Naive B cell (primary cell): ENCODE measurements around the gene BLOC1S2. TPM values are rescaled to one million over a fixed set of nuclear protein-coding genes. Genes with fewer than 3 reads are reported as not detected.

Experiments used
- ATAC-seq, 2 donors: fragments of 150-1000 bp; cut with Tn5 transposase; 2 replicates each; pipeline ENCODE4 v1.10.0; 2021; ENCODE audit warnings: low read depth in 2 of 2, mild to moderate bottlenecking in 2 of 2, moderate library complexity in 2 of 2
- DNase-seq: peaks from one replicate; pipeline ENCODE4 v3.0.0; 2022
- H3K27ac Mint-ChIP-seq, 6 donors: one replicate each; pipeline ENCODE4 v1.8.0; 2020 to 2022; ENCODE audit warnings: mild to moderate bottlenecking in 6 of 6, mixed read lengths in 6 of 6, moderate library complexity in 5 of 6, inconsistent platforms in 2 of 6
- H3K27me3 Mint-ChIP-seq, 3 donors: one replicate each; pipeline ENCODE4 v1.8.0; 2021 to 2022; ENCODE audit warnings: mixed read lengths in 3 of 3, mild to moderate bottlenecking in 1 of 3
- H3K36me3 Mint-ChIP-seq, 2 donors: one replicate each; pipeline ENCODE4 v1.8.0; 2020 to 2022; ENCODE audit warnings: mixed read lengths in 2 of 2, inconsistent platforms in 1 of 2, mild to moderate bottlenecking in 1 of 2
- H3K4me1 Mint-ChIP-seq, 3 donors: one replicate each; pipeline ENCODE4 v1.8.0; 2020 to 2022; ENCODE audit warnings: mixed read lengths in 3 of 3, inconsistent platforms in 1 of 3, mild to moderate bottlenecking in 1 of 3, moderate library complexity in 1 of 3
- H3K4me3 Mint-ChIP-seq, 8 donors: one replicate each; pipeline ENCODE4 v1.8.0; 2020 to 2022; ENCODE audit warnings: mild to moderate bottlenecking in 8 of 8, mixed read lengths in 8 of 8, moderate library complexity in 8 of 8, inconsistent platforms in 2 of 8
- H3K9me3 Mint-ChIP-seq, 7 donors: one replicate each; pipeline ENCODE4 v1.8.0; 2020 to 2022; ENCODE audit warnings: mixed read lengths in 7 of 7, mild to moderate bottlenecking in 5 of 7, inconsistent platforms in 2 of 7, moderate library complexity in 1 of 7
- polyA plus RNA-seq, 6 donors: library from polyadenylated mRNA; unstranded; fragments of 300-500 nt; fragmentation: Illumina TruSeq; gene quantifications; one replicate each; pipeline ENCODE4 v1.2.3, GENCODE V29; 2021; ENCODE audit warnings: low read depth in 6 of 6

The BLOC1S2 gene
- polyA plus RNA-seq = 100 to 1,000 TPM; 254 to 374 (median 297) TPM

DNA sequence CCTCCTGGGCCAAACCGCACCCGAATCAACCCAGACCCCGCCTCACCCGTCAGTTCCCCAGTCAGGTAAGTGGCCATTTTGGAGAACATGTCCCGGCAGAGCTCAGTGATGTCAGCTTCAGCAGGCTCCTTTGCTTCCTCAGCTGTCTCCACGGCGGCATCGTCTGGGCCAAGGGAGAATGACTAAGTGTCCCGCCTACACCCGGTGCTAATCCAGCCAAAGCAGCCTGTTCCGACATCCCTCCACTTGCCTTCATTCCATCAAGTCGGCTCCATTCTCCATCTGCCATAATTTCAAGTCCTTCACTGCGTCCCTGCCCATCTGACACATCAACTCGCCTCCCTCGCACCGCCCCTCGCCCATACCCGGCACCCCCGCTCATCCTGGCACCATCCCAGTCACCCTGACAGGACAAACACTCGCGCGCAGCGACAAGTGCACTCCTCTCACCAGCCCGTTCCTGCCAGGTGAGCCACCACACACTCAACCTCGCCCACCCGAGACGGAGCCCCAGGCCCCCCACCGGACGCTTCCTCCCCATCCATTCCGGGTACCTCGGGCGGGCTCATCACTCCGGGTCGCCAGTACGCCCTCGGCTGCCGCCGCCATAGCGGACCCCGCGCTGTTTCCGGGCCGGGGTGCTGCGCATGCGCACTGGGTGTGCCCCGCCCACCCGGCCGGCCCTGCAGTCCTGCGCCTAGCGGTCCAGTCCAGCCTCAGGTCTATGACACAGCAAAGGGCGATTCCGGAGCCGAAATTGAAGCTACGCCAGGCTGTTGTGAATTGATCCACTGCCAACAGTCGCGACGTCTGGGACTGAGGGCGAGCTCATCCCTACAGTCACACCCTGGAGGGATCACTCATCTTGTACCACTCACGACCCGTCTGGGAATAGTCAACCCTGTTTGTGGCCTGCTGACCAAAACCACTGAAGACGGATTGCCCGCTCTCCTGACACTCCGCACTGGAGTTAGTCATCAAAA is at the start of gene BLOC1S2:
BLOC1S2 (minus strand) TSS at position 630 of the 983 bp plus-strand sequence; CDS start at position 609, 21 bp downstream.
- Mint-ChIP-seq H3K27ac (peak within 1 kb of the TSS; percentile 93 to 99 (median 98)), H3K36me3 (peaks cover 0 to 5% of the 10 kb centered on the region in 2 donors), H3K27me3 (peaks cover 0 to 2% (median 2%) of the 10 kb centered on the region in 3 donors), H3K9me3 (no peaks in the 10 kb centered on the region), H3K4me3 (peak within 1 kb of the TSS in 5 of 8 donors; percentile 97 to 100 (median 99)), H3K4me1 (peaks cover 25 to 38% (median 30%) of the 10 kb centered on the region in 3 donors)
- peak; percentile 88 for DNase-seq
- ATAC-seq = peak; percentile 76 to 78

GRCh38 chr10:100334762-100335161 is 48.3 kb upstream of the BLOC1S2 start:
- DNase-seq (no peak), ATAC-seq (no peak)
- H3K4me3 Mint-ChIP-seq = no peak overlapping the region
- H3K36me3 Mint-ChIP-seq = no peaks in the 10 kb centered on the region
- H3K9me3 Mint-ChIP-seq = no peaks in the 10 kb centered on the region
- peaks cover 15 to 17% (median 17%) of the 10 kb centered on the region in 3 donors for H3K4me1 Mint-ChIP-seq
- no peak overlapping the region for H3K27ac Mint-ChIP-seq
- peaks cover 11 to 46% (median 44%) of the 10 kb centered on the region in 3 donors for H3K27me3 Mint-ChIP-seq

- DNase-seq (no peak), ATAC-seq (no peak)
- Mint-ChIP-seq H3K36me3 (no peaks in the 10 kb centered on the region), H3K4me3 (no peak overlapping the region), H3K4me1 (peaks cover 7 to 10% (median 8%) of the 10 kb centered on the region in 3 donors), H3K27ac (peak overlapping the region in 1 of 6 donors; percentile 16), H3K27me3 (peaks cover 11 to 46% (median 44%) of the 10 kb centered on the region in 3 donors), H3K9me3 (no peaks in the 10 kb centered on the region)
These were observed 47.4 kb upstream of the BLOC1S2 start for GRCh38 chr10:100333661-100334440.

- H3K4me1 Mint-ChIP-seq = peaks cover 0 to 6% (median under 1%) of the 10 kb centered on the region in 3 donors
- DNase-seq (no peak), ATAC-seq (no peak)
- H3K27me3 Mint-ChIP-seq = peaks cover 11 to 46% (median 44%) of the 10 kb centered on the region in 3 donors
- H3K36me3 Mint-ChIP-seq = no peaks in the 10 kb centered on the region
- H3K9me3 Mint-ChIP-seq = no peaks in the 10 kb centered on the region
- H3K27ac Mint-ChIP-seq = peak overlapping the region in 2 of 6 donors; percentile 50 to 57
- no peak overlapping the region for H3K4me3 Mint-ChIP-seq
These were observed 46.6 kb upstream of the BLOC1S2 start for GRCh38 chr10:100333106-100333505.

DNA sequence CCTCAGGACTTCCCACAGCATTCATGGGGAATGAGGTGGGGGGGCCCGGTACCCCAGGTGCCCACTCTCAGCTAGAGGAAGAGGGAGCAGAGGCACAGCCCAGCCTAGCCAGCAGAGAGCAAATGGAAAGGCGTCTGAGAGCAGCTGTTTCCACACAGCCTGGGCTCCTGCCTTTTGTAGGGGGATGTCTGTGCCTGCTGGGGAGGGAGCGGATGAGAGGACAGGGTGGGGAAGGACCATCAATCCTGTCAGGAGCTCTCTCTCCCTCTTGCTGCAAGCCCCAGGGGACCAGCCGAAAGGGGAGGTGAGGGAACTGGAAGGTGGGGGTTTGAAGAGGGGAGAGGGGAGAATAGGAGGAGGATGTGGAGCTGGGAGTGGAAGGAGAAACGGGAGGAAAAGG is 43.6 kb upstream of the BLOC1S2 start, which contains the start of gene PKD2L1:
PKD2L1 (minus strand) TSS at position 150 of the 400 bp plus-strand sequence; CDS start at position 25, 125 bp downstream.
- H3K27ac Mint-ChIP-seq = peak within 1 kb of the TSS; percentile 54 to 95 (median 84)
- no peaks in the 10 kb centered on the region for H3K36me3 Mint-ChIP-seq
- H3K4me3 Mint-ChIP-seq = peak within 1 kb of the TSS in 1 of 8 donors; percentile 15
- peaks cover 18 to 28% (median 22%) of the 10 kb centered on the region in 3 donors for H3K4me1 Mint-ChIP-seq
- DNase-seq (no peak), ATAC-seq (no peak)
- peaks cover 11 to 46% (median 44%) of the 10 kb centered on the region in 3 donors for H3K27me3 Mint-ChIP-seq
- no peaks in the 10 kb centered on the region for H3K9me3 Mint-ChIP-seq

- Mint-ChIP-seq H3K4me3 (no peak overlapping the region), H3K9me3 (no peaks in the 10 kb centered on the region), H3K27me3 (peaks cover 10 to 29% (median 29%) of the 10 kb centered on the region in 3 donors), H3K27ac (peak overlapping the region in 5 of 6 donors; percentile 42 to 97 (median 95)), H3K36me3 (no peaks in the 10 kb centered on the region), H3K4me1 (peaks cover 21 to 31% (median 22%) of the 10 kb centered on the region in 3 donors)
- DNase-seq (no peak), ATAC-seq (no peak)
These were observed 41.7 kb upstream of the BLOC1S2 start for GRCh38 chr10:100328198-100328597.

GRCh38 chr10:100327718-100328009 is 41.2 kb upstream of the BLOC1S2 start:
- ATAC-seq (no peak), DNase-seq (no peak)
- no peaks in the 10 kb centered on the region for H3K36me3 Mint-ChIP-seq
- H3K9me3 Mint-ChIP-seq = no peaks in the 10 kb centered on the region
- H3K4me1 Mint-ChIP-seq = peaks cover 21 to 31% (median 22%) of the 10 kb centered on the region in 3 donors
- H3K4me3 Mint-ChIP-seq = peak overlapping the region in 1 of 8 donors; percentile 73
- H3K27me3 Mint-ChIP-seq = peaks cover 7 to 24% (median 23%) of the 10 kb centered on the region in 3 donors
- peak overlapping the region in 4 of 6 donors; percentile 95 to 98 (median 96) for H3K27ac Mint-ChIP-seq

DNA sequence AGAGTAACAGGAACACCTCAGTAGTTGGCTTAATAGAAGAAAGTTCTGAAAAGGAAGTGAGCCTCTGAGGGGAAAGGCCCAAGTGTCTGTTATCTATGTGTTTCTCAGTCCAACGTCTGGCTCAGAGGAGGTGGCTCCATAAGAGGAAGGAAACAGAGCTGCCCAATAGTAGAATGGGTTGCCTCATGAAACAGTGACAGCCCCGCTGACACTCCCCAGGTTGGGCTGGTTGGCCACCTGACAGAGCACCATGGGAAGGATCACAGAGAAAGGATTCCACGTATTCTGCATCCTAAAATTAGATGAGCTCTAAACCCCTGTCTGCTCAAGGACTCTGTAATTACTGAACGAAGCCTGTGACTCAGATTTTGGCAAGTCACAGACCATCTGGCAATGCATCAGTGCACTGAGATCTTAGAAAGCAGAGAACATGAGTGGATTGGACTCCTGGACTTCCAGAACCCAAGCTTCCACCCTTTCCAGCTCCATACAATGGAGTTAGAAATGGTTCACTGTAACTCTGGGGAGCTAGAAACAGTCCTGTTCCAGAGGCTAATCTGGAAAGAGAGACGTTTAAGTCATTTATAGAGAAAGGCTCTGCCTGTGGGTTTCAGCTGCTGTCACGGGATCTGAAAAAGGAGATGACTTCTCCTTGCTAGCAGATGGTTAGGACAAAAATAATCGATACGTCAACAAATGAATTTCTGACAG is 40.7 kb upstream of the BLOC1S2 start:
- H3K4me3 Mint-ChIP-seq = peak overlapping the region in 6 of 8 donors; percentile 33 to 81 (median 62)
- DNase-seq = peak; percentile 86
- H3K27ac Mint-ChIP-seq = peak overlapping the region; percentile 95 to 98 (median 96)
- peaks cover 21 to 31% (median 22%) of the 10 kb centered on the region in 3 donors for H3K4me1 Mint-ChIP-seq
- no peaks in the 10 kb centered on the region for H3K9me3 Mint-ChIP-seq
- no peaks in the 10 kb centered on the region for H3K36me3 Mint-ChIP-seq
- ATAC-seq = peak; percentile 100
- H3K27me3 Mint-ChIP-seq = peaks cover 5 to 20% (median 19%) of the 10 kb centered on the region in 3 donors

DNA sequence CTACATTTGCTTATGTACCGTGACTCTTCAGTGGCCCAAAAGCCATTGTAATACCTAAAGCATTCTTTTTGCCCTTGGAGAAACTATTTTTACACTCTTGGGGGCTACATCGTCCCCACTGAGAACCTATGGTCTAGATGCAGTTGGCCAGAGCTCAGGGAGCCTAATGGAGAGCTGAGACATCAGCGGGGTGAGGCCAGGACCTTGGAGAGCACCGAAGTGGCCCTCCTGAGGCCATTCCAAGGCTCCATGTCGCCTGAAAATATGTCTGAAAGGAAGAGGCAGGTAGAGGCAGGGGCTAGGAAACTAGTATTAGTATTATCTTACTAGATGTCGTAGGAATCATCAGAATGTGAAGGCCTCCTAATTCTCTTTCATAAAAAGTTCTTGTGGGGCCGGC is 38.7 kb upstream of the BLOC1S2 start:
- Mint-ChIP-seq H3K9me3 (no peaks in the 10 kb centered on the region), H3K4me1 (peaks cover 21 to 35% (median 22%) of the 10 kb centered on the region in 3 donors), H3K36me3 (no peaks in the 10 kb centered on the region), H3K27me3 (peaks cover 2 to 6% (median 4%) of the 10 kb centered on the region in 3 donors), H3K4me3 (no peak overlapping the region), H3K27ac (peak overlapping the region in 5 of 6 donors; percentile 54 to 95 (median 73))
- DNase-seq (no peak), ATAC-seq (no peak)

DNA sequence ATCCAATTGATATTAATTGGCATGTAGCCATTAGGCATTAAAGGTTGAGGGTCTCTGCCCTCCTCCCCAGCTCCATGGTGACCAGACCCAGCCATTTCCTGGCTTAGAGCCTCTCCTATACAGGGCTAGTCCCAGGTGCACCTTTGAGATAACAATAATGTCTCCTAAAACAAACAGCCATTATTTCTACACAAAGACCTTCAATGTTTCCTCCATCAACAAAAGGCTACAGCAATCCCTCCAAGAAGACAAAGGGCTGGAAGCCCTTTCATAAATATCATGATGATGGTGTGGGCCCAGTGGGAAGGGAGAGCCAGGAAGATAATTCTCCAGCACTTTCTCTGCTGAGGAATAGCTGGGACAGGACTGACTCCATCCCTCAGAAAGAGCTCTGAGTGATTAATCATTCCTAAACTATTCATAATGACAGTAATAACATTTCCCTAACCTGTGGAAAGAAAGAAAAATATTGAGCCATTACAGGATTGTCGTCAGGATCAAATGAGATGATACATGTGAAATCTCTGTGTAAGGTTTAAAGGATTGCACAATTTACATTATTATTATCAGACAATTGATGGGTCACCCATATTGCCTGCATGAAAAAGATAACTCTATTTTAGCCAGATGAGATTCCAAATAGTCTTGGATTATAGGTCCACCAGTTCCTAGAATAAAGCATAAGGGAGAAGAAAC is 33.4 kb upstream of the BLOC1S2 start:
- no peaks in the 10 kb centered on the region for H3K36me3 Mint-ChIP-seq
- no peaks in the 10 kb centered on the region for H3K9me3 Mint-ChIP-seq
- no peak overlapping the region for H3K27ac Mint-ChIP-seq
- H3K4me3 Mint-ChIP-seq = no peak overlapping the region
- peaks cover 0 to 5% (median under 1%) of the 10 kb centered on the region in 3 donors for H3K4me1 Mint-ChIP-seq
- peaks cover 29 to 43% (median 29%) of the 10 kb centered on the region in 3 donors for H3K27me3 Mint-ChIP-seq
- DNase-seq (no peak), ATAC-seq (no peak)

- peaks cover 35 to 54% (median 46%) of the 10 kb centered on the region in 3 donors for H3K27me3 Mint-ChIP-seq
- no peak overlapping the region for H3K27ac Mint-ChIP-seq
- peaks cover 0 to 8% (median 0%) of the 10 kb centered on the region in 3 donors for H3K4me1 Mint-ChIP-seq
- no peaks in the 10 kb centered on the region for H3K36me3 Mint-ChIP-seq
- H3K4me3 Mint-ChIP-seq = no peak overlapping the region
- no peaks in the 10 kb centered on the region for H3K9me3 Mint-ChIP-seq
- ATAC-seq = no peak
- DNase-seq = no peak
These were observed 31.7 kb upstream of the BLOC1S2 start for GRCh38 chr10:100318207-100318606.

- Mint-ChIP-seq H3K36me3 (no peaks in the 10 kb centered on the region), H3K27me3 (peaks cover 55 to 78% (median 70%) of the 10 kb centered on the region in 3 donors), H3K9me3 (no peaks in the 10 kb centered on the region), H3K4me1 (peaks cover 0 to 4% (median 0%) of the 10 kb centered on the region in 3 donors), H3K27ac (no peak overlapping the region), H3K4me3 (peak overlapping the region in 1 of 8 donors; percentile 1)
- no peak for ATAC-seq
- DNase-seq = no peak
These were observed 29.1 kb upstream of the BLOC1S2 start for GRCh38 chr10:100315615-100316014.
